OCI-LY7 (cell line): ENCODE data around the gene KAT7. TPM values are rescaled to one million over a fixed set of nuclear protein-coding genes. Genes with fewer than 3 reads are reported as not detected.

Source experiments
- BruUV-seq: library from RNA; stranded (reverse); fragments of 400-500 nt; replicated peaks from 2 replicates; lab custom pipeline; 2021; lab: Mats Ljungman, UMichigan
- CTCF ChIA-PET: fragments of 300-600 bp; sonication (Branson Sonifier 250); formaldehyde crosslinking; loops from one replicate; lab custom pipeline; 2022; ENCODE audit warnings: antibody characterized with exemption; ENCODE audit not compliant: unreplicated experiment; lab: Charles Lee
- POLR2A ChIA-PET: fragments of 300-600 bp; sonication (Branson Sonifier 250); formaldehyde crosslinking; loops from one replicate; lab custom pipeline; 2022; ENCODE audit warnings: antibody characterized with exemption; lab: Charles Lee
- DNase-seq: peaks from one replicate; pipeline ENCODE4 v3.0.0-alpha.2; 2015; ENCODE audit warnings: low spot score
- H2AFZ ChIP-seq: fragments of 200-600 bp; sonication (generic), shearing (Covaris generic); 2 replicates; pipeline ENCODE4 v1.6.1; 2014; ENCODE audit warnings: mild to moderate bottlenecking, antibody characterized with exemption, low read length, moderate library complexity
- H3K27ac ChIP-seq: fragments of 200-600 bp; sonication (generic); 2 replicates; pipeline ENCODE4 v1.5.1; 2014; ENCODE audit warnings: mixed run types, low read depth, mild to moderate bottlenecking, moderate library complexity, low read length, inconsistent platforms; ENCODE audit not compliant: poor library complexity, severe bottlenecking
- H3K36me3 ChIP-seq: fragments of 200-600 bp; sonication (generic); 2 replicates; pipeline ENCODE4 v1.6.1; 2014; ENCODE audit warnings: mild to moderate bottlenecking, antibody characterized with exemption, low read length, moderate library complexity, mixed read lengths; ENCODE audit not compliant: insufficient read depth
- H3K4me1 ChIP-seq: fragments of 200-600 bp; sonication (generic); 2 replicates; pipeline ENCODE4 v1.5.1; 2014; ENCODE audit warnings: mild to moderate bottlenecking, low read length; ENCODE audit not compliant: insufficient read depth, poor library complexity, severe bottlenecking
- H3K4me2 ChIP-seq: fragments of 200-600 bp; sonication (generic); 2 replicates; pipeline ENCODE4 v1.6.1; 2014; ENCODE audit warnings: mild to moderate bottlenecking, low read length
- H3K4me3 ChIP-seq: fragments of 200-600 bp; sonication (generic); 2 replicates; pipeline ENCODE4 v1.5.1; 2014; ENCODE audit warnings: mild to moderate bottlenecking, low read depth, low read length; ENCODE audit not compliant: poor library complexity, severe bottlenecking
- H3K79me2 ChIP-seq: fragments of 200-600 bp; sonication (generic); 2 replicates; pipeline ENCODE4 v1.6.1; 2016; ENCODE audit warnings: low read depth, mild to moderate bottlenecking, low read length, moderate library complexity, mixed read lengths; ENCODE audit not compliant: insufficient read depth
- H3K9me2 ChIP-seq: fragments of 200-600 bp; sonication (generic); 2 replicates; pipeline ENCODE4 v1.6.1; 2016; ENCODE audit warnings: mild to moderate bottlenecking, low read length, mixed read lengths; ENCODE audit not compliant: insufficient read depth
- H3K9me3 ChIP-seq: fragments of 200-600 bp; sonication (generic); 2 replicates; pipeline ENCODE4 v1.6.1; 2014; ENCODE audit warnings: mild to moderate bottlenecking, mixed run types, low read length, mixed read lengths
- H4K20me1 ChIP-seq: fragments of 200-600 bp; sonication (generic); 2 replicates; pipeline ENCODE4 v1.6.1; 2014; ENCODE audit warnings: mild to moderate bottlenecking, antibody characterized with exemption, low read length, moderate library complexity, mixed read lengths; ENCODE audit not compliant: insufficient read depth
- CTCF ChIP-seq: fragments of 200-600 bp; sonication (generic); conservative IDR thresholded peaks from 2 replicates; pipeline ENCODE4 v1.5.1; 2014; ENCODE audit warnings: mild to moderate bottlenecking, antibody characterized with exemption, low read length, moderate library complexity, mixed read lengths
- EZH2phosphoT487 ChIP-seq: fragments of 200-600 bp; sonication (generic); IDR thresholded peaks from 2 replicates; pipeline ENCODE4 v1.6.1; 2018; ENCODE audit warnings: low read depth, borderline replicate concordance, mild to moderate bottlenecking, mixed run types, antibody characterized with exemption, low read length, moderate library complexity, mixed read lengths
- intact Hi-C: fragments of 100-400 bp; cut with micrococcal nuclease; formaldehyde crosslinking; loops from one replicate; pipeline ENCODE4 v1.10.0; 2022; ENCODE audit not compliant: unreplicated experiment
- total RNA-seq, 2 experiments: library from RNA; depleted of rRNA in 1 of 2; stranded (reverse); fragments of >200 nt in 1 of 2; shearing (Covaris generic) in 1 of 2; gene quantifications; 2 replicates each; pipeline ENCODE4 v1.2.3, GENCODE V29; 2014 to 2022

The KAT7 gene
- total RNA-seq, 2 experiments from 2014 or later = 43.3 to 70.3 TPM

- CTCF ChIA-PET = interaction anchor here (1.2 kb wide), 1 partner anchor 29 kb away, joined by 3 read pairs; no protein-coding TSS in a partner anchor
- TSS peak; percentile 82 for BruUV-seq
- Histone ChIP-seq H3K27ac (peak overlapping the region; percentile 86), H3K4me1 (peaks cover 25% of the 10 kb centered on the region), H3K36me3 (peaks cover 36% of the 10 kb centered on the region), H4K20me1 (peaks cover 21% of the 10 kb centered on the region), H3K4me2 (peak overlapping the region; percentile 78), H3K4me3 (peak overlapping the region; percentile 88), H3K9me3 (no peaks in the 10 kb centered on the region), H3K9me2 (no peaks in the 10 kb centered on the region), H2AFZ (peak overlapping the region; percentile 83), H3K79me2 (peaks cover 39% of the 10 kb centered on the region)
- POLR2A ChIA-PET = interaction anchor here (0.6 to 1.4 kb wide), 9 partner anchors 10 to 111 kb away, joined by 3 to 10 read pairs (median 3); partner anchors contain the start of genes FAM117A and SLC35B1
- DNase-seq = no peak
- intact Hi-C loops = loop anchor here (1.0 to 2.0 kb wide), 3 partner anchors 23 to 80 kb away; partner anchors contain the start of gene FAM117A
- TF ChIP-seq EZH2phosphoT487 (no peak), CTCF (no peak; the same call in 1 of the 2 replicates)
These were observed 500 bp upstream of the KAT7 start for GRCh38 chr17:49787884-49788477.

GRCh38 chr17:49789243-49789578 lies 730 bp downstream of the KAT7 start:
- peaks cover 50% of the 10 kb centered on the region for H3K79me2 ChIP-seq
- POLR2A ChIA-PET = no interaction called here
- TF ChIP-seq EZH2phosphoT487 (no peak), CTCF (no peak)

GRCh38 chr17:49793309-49793708 lies 4.8 kb downstream of the KAT7 start:
- no peaks in the 10 kb centered on the region for H3K9me2 ChIP-seq
- no peak for TF ChIP-seq EZH2phosphoT487
- no peak overlapping the region for H3K4me3 ChIP-seq
- POLR2A ChIA-PET = interaction anchor here (0.6 to 0.9 kb wide), 2 partner anchors 23 to 740 kb away, joined by 3 read pairs; no protein-coding TSS in a partner anchor
- H3K36me3 ChIP-seq = peaks cover 88% of the 10 kb centered on the region
- intact Hi-C loops = no loop called here
- H3K9me3 ChIP-seq = no peaks in the 10 kb centered on the region
- CTCF ChIA-PET = no interaction called here
- BruUV-seq = no TSS peak
- H3K27ac ChIP-seq = no peak overlapping the region
- H3K4me2 ChIP-seq = no peak overlapping the region
- H3K4me1 ChIP-seq = peaks cover 15% of the 10 kb centered on the region
- H2AFZ ChIP-seq = no peak overlapping the region
- no peak for DNase-seq
- peaks cover 75% of the 10 kb centered on the region for H3K79me2 ChIP-seq
- H4K20me1 ChIP-seq = peaks cover 24% of the 10 kb centered on the region

More at GRCh38 chr17:49789243-49789578, 730 bp downstream of the KAT7 start:
- no peaks in the 10 kb centered on the region for H3K9me3 ChIP-seq
- no peak overlapping the region for H3K27ac ChIP-seq
- no peaks in the 10 kb centered on the region for H3K9me2 ChIP-seq
- no peak overlapping the region for H2AFZ ChIP-seq
- peaks cover 24% of the 10 kb centered on the region for H4K20me1 ChIP-seq
- CTCF ChIA-PET = no interaction called here
- DNase-seq = no peak
- peak overlapping the region; percentile 64 for H3K4me2 ChIP-seq
- peaks cover 48% of the 10 kb centered on the region for H3K36me3 ChIP-seq
- BruUV-seq = no TSS peak
- intact Hi-C loops = loop anchor here (2.0 kb wide), 1 partner anchor 24 kb away; the partner anchor contains the start of gene FAM117A
- H3K4me3 ChIP-seq = peak overlapping the region; percentile 61
- H3K4me1 ChIP-seq = peaks cover 25% of the 10 kb centered on the region
